SK-N-SH treated with all-trans-retinoic acid at 6 μM for 48 hours (cell line): ENCODE data around the gene SUPT3H.

ENCODE experiments used
- ATAC-seq: fragments of 200-7000 bp; cut with Tn5 transposase; 3 replicates; pipeline ENCODE4 v1.9.1; 2020; ENCODE audit warnings: mild to moderate bottlenecking, moderate library complexity
- ARNTL ChIP-seq: fragments of 450-650 bp; formaldehyde crosslinking; IDR thresholded peaks from 2 replicates; pipeline ENCODE4 v1.5.0; 2020; ENCODE audit warnings: low read depth, mild to moderate bottlenecking, moderate library complexity, borderline replicate concordance
- BACH2 ChIP-seq: fragments of 250-450 bp; sonication (Bioruptor Pico); IDR thresholded peaks from 2 replicates; pipeline ENCODE4 v1.9.0; 2021; ENCODE audit warnings: mild to moderate bottlenecking, borderline replicate concordance
- CREB5 ChIP-seq: fragments of 250-450 bp; sonication (Bioruptor Pico); IDR thresholded peaks from 2 replicates; pipeline ENCODE4 v1.5.1; 2020; ENCODE audit warnings: low read depth, mild to moderate bottlenecking, moderate library complexity
- CSDC2 ChIP-seq: fragments of 250-450 bp; sonication (Bioruptor Pico); IDR thresholded peaks from 2 replicates; pipeline ENCODE4 v1.5.0; 2020; ENCODE audit warnings: mild to moderate bottlenecking, moderate library complexity
- CSRNP3 ChIP-seq: fragments of 250-450 bp; sonication (Bioruptor Pico); IDR thresholded peaks from 2 replicates; pipeline ENCODE4 v1.5.1; 2021; ENCODE audit warnings: mild to moderate bottlenecking, moderate library complexity
- ESRRG ChIP-seq: fragments of 250-450 bp; sonication (Bioruptor Pico); IDR thresholded peaks from 2 replicates; pipeline ENCODE4 v1.6.1; 2021; ENCODE audit warnings: mild to moderate bottlenecking
- GLIS3 ChIP-seq: fragments of 250-450 bp; sonication (Bioruptor Pico); IDR thresholded peaks from 2 replicates; pipeline ENCODE4 v1.5.0; 2020; ENCODE audit warnings: mild to moderate bottlenecking, moderate library complexity
- POU6F1 ChIP-seq: fragments of 250-450 bp; sonication (Bioruptor Pico); IDR thresholded peaks from 2 replicates; pipeline ENCODE4 v1.8.0; 2021; ENCODE audit warnings: low read depth, mild to moderate bottlenecking, moderate library complexity, borderline replicate concordance
- PPARA ChIP-seq: fragments of 250-450 bp; sonication (Bioruptor Pico); IDR thresholded peaks from 2 replicates; pipeline ENCODE4 v1.5.0; 2020; ENCODE audit warnings: mild to moderate bottlenecking, borderline replicate concordance
- RARB ChIP-seq: fragments of 250-450 bp; sonication (Bioruptor Pico); IDR thresholded peaks from 2 replicates; pipeline ENCODE4 v1.8.0; 2021; ENCODE audit warnings: mild to moderate bottlenecking, moderate library complexity
- TCF4 ChIP-seq: fragments of 250-450 bp; sonication (Bioruptor Pico); IDR thresholded peaks from 2 replicates; pipeline ENCODE4 v1.8.0; 2021; ENCODE audit warnings: mild to moderate bottlenecking, moderate library complexity, borderline replicate concordance
- TOX ChIP-seq: fragments of 250-450 bp; sonication (Bioruptor Pico); IDR thresholded peaks from 2 replicates; pipeline ENCODE4 v1.8.0; 2021; ENCODE audit warnings: mild to moderate bottlenecking, moderate library complexity, borderline replicate concordance
- TSHZ2 ChIP-seq: fragments of 250-450 bp; sonication (Bioruptor Pico); IDR thresholded peaks from 2 replicates; pipeline ENCODE4 v1.5.0; 2020; ENCODE audit warnings: mild to moderate bottlenecking, moderate library complexity
- ZC3H10 ChIP-seq: fragments of 250-450 bp; sonication (Bioruptor Pico); IDR thresholded peaks from 2 replicates; pipeline ENCODE4 v1.5.1; 2021; ENCODE audit warnings: mild to moderate bottlenecking, moderate library complexity
- ZFP30 ChIP-seq: fragments of 450-650 bp; formaldehyde crosslinking; IDR thresholded peaks from 2 replicates; pipeline ENCODE4 v1.5.0; 2022; ENCODE audit warnings: mild to moderate bottlenecking, moderate library complexity
- ZNF565 ChIP-seq: fragments of 450-650 bp; formaldehyde crosslinking; conservative IDR thresholded peaks from 2 replicates; pipeline ENCODE4 v1.5.0; 2020; ENCODE audit warnings: low read depth, mild to moderate bottlenecking, moderate library complexity
- ZNF70 ChIP-seq: fragments of 450-650 bp; formaldehyde crosslinking; IDR thresholded peaks from 2 replicates; pipeline ENCODE4 v1.5.0; 2020; ENCODE audit warnings: mild to moderate bottlenecking, moderate library complexity
- ZNF8 ChIP-seq: fragments of 450-650 bp; formaldehyde crosslinking; IDR thresholded peaks from 2 replicates; pipeline ENCODE4 v1.5.0; 2020; ENCODE audit warnings: mild to moderate bottlenecking, moderate library complexity

Gene SUPT3H

GRCh38 chr6:44804546-44805159, 573.1 kb downstream of the SUPT3H start:
- no peak for TF ChIP-seq ZNF565 (CRISPR knock-in tag)
- no peak for TF ChIP-seq ARNTL (CRISPR knock-in tag)
- no peak for TF ChIP-seq ZNF70
- no peak for TF ChIP-seq POU6F1 (CRISPR knock-in tag)
- TF ChIP-seq TOX (CRISPR knock-in tag) = no peak
- no peak for TF ChIP-seq ESRRG (CRISPR knock-in tag)
- no peak for TF ChIP-seq TCF4
- TF ChIP-seq ZC3H10 (CRISPR knock-in tag) = no peak
- TF ChIP-seq CSDC2 = no peak
- no peak for TF ChIP-seq CSRNP3 (CRISPR knock-in tag)
- TF ChIP-seq ZFP30 (CRISPR knock-in tag) = no peak
- no peak for TF ChIP-seq ZNF8 (CRISPR knock-in tag)
- TF ChIP-seq RARB = no peak
- no peak for TF ChIP-seq CREB5
- no peak for TF ChIP-seq GLIS3 (CRISPR knock-in tag)
- ATAC-seq = no peak; the same call in 2 of the 3 replicates

- no peak for ATAC-seq
Measured at GRCh38 chr6:44804016-44804415, 573.7 kb downstream of the SUPT3H start.

More at GRCh38 chr6:44804016-44804415, 573.7 kb downstream of the SUPT3H start:
- TF ChIP-seq ESRRG (CRISPR knock-in tag) (no peak), CREB5 (no peak), POU6F1 (CRISPR knock-in tag) (no peak), TCF4 (no peak), GLIS3 (CRISPR knock-in tag) (no peak), PPARA (CRISPR knock-in tag) (no peak), ZNF70 (no peak), ZNF8 (CRISPR knock-in tag) (no peak), TSHZ2 (CRISPR knock-in tag) (no peak), BACH2 (no peak)
